NCI-H2227 treated with DMSO at 0.1 percent for 48 hours (cell line): Measurements from ENCODE around the gene ZNF618.
"Not testable (repeated sequence)": the region's sequence is repeated elsewhere in the genome, so short reads cannot be mapped to it uniquely, and the experiment has no call there.

ENCODE experiments used
- DNase-seq: peaks from one replicate; lab custom pipeline; 2025; lab: John Stamatoyannopoulos, UW

The ZNF618 gene

GRCh38 chr9:114082763-114083412, 206.8 kb downstream of the ZNF618 start:
- not testable (repeated sequence) for DNase-seq

- DNase-seq = no peak
Measured at GRCh38 chr9:114083666-114084065, 207.6 kb downstream of the ZNF618 start.

DNA sequence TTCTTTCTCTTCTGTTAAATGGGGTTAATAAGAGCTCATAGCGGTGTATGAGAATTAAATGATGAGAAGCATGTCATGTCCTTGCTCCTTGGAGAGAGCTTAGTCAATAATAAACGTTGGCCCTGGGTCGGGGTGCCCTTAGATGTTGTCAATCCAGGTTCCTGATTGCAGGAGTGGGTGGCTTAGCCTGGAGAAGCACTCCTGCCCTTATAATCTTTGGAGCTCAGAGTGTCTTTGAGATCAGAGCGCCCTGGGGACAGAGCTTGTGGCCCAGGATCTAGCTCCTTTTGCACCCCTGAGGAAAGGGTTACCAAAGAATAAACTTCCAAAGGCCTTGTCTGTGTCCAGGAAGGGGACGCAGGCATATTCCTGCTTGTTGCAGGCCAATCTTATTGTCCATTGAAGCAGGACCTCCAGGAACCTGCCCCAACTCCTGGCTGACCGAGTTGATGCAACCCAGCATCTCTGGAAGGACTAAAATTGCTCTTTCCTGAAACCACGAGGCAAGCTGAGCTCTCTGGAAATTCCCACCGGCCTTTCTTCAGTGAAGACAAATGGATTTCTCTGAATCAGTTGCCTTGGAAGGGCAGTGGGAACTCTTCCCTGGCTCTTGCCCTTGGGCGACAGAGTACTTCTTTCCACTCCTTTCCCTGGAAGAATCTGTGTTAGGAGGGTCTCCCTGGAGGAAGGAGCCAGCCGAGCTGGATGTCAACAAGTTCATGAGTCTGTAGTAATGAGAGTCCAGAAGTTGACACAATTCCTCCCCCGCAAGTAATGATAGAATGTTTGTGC, 208.4 kb downstream of the ZNF618 start:
- no peak for DNase-seq

DNA sequence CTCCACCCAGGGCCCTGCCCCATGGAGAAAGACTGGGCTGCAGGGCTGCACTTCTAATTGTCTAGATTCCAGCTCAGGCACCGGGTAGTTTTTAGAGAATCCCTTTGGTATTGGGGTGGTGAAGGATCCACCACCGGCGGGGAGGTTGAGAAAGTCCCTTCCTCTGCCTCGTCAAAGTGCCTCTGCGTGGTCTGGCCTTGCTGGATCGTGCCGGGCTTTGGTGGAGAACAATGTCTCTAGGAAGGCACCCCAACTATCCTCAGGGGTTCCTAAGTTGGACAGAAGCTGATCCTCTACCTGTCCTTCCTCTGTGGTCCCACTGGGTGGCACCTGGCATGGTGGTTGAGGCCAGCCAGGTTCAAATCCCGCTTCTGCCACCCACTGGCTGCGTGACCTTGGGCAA, 209.3 kb downstream of the ZNF618 start:
- no peak for DNase-seq

DNA sequence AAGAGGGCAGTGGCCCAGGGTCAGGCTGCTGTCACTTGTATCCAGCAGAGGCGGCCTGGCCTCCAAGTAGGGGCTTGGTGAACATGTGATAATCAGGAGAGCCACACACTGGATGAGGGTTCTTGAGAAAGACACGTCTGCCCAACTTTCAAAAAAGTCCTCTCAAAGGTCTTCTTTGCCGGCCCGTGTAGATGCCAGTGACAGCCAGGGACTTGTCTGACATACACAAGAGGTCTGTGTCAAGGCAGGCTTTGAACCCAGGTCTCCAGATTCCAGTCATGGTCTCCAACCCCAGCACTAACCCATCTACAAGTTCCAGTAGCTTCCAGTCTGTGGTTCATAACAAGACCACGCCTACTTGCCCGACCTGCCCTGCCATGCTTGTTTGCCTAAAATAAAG, 209.9 kb downstream of the ZNF618 start:
- DNase-seq = no peak

DNA sequence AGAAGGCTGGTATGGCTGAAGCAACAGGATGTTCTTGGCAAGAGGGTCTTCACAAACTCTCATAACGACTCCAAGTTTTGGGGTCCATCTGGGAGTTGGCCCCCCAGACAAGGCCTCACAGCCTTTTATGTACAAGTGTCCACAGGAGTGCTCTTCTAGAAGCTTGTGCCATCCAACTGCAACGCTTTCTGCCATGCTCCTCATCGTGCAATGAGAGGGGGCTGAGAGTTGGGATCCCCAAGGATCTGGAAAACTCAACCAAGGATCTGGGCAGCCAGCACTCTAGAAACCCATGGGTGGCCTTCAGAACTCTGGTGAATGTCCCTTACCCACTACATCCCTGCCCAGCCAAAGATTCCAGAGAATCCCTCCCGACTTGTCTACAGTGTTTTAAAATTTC, 210.5 kb downstream of the ZNF618 start:
- no peak for DNase-seq

- DNase-seq = no peak
Measured at GRCh38 chr9:114087721-114088120, 211.6 kb downstream of the ZNF618 start.

DNA sequence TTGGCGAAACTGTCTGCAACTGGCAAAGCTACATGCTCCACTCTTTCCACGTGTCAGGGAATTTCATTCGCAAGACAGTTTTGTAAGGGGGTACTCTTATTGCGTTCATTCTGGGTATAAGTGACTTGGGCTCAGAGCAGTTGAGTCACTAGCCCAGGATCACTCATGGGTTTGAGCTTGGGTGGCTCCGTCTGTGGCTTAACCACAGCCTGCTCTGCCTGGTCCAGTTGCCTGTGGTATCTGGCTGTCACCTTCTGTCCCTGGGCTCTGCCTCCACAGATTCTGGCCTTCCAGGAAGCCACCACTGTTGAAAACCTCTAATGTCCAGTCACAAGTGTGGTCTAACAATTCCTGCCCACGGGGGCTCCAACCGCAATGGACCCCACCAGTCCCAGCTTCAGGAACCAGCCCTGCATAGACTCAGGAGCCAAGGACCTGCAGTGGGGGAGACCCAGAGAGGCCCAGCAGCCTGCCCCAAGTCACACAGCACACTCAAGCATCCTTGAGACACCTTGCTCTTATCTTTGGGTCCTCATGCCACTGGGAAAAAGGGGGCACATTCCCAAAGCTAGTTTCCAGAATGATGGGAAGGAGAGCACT, 212.6 kb downstream of the ZNF618 start:
- no peak for DNase-seq

DNA sequence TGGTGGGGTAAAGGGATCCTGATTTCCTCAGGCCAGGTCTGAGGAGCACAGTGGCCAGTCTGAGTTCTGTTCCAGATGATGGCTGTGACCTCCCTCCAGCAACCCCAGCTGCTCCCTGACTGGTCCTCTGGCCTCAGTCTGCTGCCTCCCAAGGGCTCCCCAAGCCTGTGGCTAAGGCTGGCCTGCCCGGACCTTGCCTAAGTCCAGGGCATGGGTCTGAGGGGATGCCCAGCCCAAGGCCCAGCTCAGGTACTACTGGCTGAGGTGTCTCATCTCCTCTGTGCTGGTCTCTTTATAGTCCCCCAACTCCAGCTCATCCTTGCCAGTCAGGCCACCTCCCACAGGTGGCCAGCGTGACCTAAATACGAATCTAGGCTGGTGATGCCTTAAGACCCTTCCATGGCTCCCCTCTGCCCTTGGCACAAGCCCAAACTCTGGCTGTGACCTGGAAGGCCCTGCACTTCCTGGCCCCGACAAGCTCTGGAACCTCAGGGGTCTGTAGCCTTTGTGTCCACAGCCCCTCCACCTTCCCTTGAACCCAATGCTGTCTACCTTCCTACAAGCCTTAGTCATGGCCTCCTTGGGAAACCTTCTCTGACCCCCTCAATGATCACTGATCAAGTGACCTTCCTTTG, 213.2 kb downstream of the ZNF618 start:
- no peak for DNase-seq

DNA sequence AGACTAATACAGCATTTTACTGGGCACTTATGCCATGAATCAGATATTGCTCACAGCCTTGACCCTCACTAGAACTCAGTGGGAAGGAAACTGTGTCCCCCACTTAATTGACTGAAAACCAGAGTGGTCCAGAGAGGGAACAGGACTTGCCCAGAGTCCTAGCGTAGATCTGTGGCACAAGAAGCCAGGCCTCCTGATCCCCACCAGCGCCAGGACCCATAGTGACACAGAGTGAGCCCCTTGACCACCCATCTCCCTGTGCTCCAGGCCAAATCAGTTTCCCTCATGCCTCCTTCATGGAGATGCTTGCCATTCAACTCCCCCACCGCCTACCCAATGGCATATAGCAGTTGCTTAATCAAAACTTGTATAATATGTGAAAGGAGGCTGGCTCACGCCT, 214.7 kb downstream of the ZNF618 start:
- DNase-seq = no peak

DNA sequence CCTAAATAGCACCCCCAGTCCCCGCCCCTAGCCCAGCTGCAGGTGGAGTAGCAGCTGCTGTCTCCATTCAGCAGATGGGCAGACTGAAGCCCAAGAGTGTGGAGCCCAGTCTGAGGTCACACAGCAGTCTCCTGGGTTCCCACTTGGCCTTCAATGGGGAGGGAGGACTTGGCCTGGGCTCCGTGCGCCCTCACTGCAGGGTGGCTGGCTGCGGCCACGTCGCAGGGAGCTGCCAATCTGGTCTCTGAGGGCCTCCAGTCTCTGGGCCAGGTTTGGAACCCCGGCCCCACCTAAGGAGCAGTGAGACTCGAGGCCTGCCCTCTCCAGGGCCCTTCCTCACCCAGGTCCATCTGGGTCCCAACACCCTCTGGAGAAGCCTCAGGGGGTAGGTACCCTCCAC, 215.6 kb downstream of the ZNF618 start:
- no peak for DNase-seq

DNA sequence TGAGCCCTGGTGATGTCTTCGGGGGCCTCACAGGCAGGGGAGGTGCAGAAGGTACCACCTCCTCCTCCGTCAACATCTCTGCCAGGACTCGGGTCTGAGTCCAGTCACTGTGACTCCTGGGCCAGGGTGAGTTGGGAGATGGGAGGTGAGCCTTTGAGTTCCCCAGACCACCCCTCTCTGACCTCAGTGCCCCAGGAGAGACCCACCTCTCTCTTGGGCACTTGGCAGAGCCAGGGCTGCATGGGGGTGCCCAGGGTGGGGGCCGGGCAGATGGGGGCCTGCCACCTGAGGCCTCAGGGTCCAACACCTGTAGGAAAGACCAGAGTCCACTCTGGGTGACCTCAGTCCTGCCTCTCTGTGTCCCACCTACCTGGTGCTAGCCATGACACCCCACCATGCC, 216.2 kb downstream of the ZNF618 start:
- no peak for DNase-seq

DNA sequence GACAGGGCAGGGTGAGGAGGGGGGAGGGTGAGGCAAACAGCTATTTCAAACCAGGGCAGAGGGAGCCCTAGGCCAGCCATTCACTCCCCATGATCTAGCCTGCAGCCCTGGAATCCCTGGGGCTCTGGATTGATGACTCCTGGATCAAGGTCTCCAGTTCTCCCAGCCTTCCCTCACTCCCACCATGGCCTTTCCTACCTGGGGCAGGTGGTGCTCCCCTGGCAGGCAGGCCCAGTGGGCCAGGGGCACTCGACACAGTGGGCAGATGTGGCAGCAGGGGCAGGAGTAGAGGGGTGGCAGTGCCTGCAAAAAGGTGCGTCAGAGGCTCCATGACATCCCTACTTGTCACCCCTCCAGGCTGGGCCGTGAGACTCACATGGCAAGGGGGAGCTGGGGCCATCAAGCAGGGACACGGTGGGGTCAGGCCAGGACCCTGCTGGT, 216.9 kb downstream of the ZNF618 start:
- DNase-seq = no peak

GRCh38 chr9:114093761-114094505, 217.8 kb downstream of the ZNF618 start:
- no peak for DNase-seq

GRCh38 chr9:114094971-114095370, 218.9 kb downstream of the ZNF618 start:
- DNase-seq = no peak

- DNase-seq = no peak
Measured at GRCh38 chr9:114096041-114096511, 220.0 kb downstream of the ZNF618 start.

DNA sequence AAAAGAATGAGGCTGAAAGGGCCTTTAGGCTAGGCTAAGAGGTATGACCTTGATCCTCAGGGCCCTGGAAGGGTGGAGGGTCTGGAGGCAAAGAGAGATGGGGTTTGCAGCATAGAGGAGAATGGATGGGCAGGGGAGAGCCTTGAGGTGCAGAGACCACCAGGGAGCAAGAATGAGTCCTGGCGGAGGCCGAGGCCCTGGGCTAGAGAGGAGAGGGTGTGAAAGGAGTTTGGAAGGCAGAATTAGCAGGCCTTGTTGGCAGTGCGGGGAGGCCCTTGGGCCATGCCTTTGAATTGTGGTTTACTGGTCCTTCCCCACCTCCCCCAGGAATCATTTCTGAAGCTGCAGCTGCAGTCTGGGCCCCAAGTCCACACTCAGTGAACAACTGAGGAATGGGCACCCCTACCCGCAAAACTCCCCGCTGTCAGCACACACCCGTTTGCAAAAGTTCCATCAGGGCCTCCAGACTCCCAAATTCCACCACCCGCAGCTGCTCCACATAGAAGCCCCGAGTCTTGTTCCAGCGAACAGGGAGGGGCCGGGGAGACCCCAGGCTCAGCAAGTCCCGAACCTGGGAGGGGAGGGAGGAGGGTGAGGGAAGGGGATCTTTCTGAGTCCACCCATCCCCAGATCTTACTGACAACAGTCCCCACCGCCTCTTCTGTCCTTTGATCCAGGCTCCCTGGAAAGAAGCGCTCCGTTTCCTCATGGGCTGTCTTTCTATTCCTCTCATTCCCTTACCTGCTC, 220.9 kb downstream of the ZNF618 start:
- DNase-seq = no peak

DNA sequence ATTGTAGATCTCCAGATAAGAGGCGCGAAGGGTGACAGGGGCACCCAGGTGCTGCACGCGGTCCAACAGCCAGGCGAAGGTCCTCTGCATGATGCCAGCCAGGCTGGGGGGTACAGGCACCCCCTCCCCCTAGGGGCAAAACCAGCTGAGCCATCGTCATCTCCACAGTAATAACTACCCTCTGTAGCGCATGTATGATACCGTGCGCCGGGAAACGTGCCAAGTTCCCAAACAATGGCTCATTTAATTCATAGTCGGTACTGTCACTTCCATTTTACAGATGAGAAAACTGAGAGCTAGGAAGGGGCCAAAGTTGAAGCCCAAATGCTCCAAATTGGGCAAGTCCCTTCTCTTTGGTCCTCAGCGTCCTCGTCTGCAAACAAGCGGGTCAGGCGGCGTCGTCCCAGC, 221.5 kb downstream of the ZNF618 start:
- no peak for DNase-seq

DNA sequence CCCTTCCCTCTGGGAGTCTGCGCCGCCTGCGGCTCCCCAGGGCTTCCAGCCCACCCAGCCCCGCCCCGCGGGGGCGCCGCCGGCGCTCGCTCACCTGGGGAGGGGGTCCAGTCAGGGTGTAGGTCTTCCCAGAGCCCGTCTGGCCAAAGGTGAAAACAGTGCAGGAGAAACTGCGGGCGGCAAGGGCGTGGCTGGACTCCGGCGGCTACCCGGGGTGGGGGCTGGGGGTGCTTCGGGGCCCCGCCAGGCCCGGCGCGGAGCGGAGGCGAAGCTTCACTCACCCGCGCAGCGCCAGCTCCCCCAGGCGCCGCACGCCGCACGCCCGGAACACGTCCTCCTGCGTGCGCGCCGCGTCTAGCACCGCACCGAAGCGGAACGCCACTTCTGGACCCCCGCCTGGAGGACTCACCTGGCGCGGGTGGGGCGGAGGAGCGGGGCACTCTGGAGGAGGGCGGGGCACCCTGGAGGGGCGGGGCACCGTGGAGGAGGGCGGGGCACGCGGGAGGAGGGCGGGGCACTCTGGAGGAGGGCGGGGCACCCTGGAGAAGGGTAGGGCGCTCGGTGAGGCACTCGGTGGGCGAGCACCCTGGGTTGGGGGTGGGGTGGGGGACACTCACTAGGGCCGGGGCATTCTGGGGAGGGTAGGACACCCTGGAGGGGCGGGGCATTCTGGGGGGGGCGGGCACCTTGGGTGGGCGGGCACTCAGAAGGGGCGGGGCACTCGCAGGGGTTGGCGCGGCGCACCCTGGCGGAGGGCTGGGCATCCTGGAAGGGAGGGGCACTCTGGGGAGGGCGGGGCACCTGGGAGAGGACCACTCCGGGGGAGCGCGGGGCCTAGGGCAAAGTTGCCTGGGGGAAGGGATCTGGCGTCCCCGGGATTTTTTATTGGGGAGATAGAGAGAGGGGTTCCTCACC, 222.2 kb downstream of the ZNF618 start:
- DNase-seq = peak; percentile 9
